CD14-positive monocyte (primary cell): ENCODE data around the gene ABL2. TPM values are rescaled to one million over a fixed set of nuclear protein-coding genes. Genes with fewer than 3 reads are reported as not detected.

Experiments
- DNase-seq, 3 donors: peaks; one replicate each; pipeline ENCODE4 v3.0.0-alpha.2; 2011 to 2022
- H2AFZ ChIP-seq: 2 replicates; pipeline ENCODE4 v1.6.0; 2012; ENCODE audit warnings: mild to moderate bottlenecking, low read depth, low read length, inconsistent platforms; ENCODE audit not compliant: insufficient read depth, poor library complexity, severe bottlenecking
- H3K27ac ChIP-seq, 2 donors: 1 replicate in 1 of 2; 2 replicates in 1 of 2; pipeline ENCODE4 v1.5.1; 2012 to 2013; ENCODE audit warnings: low read length in 2 of 2, control low read depth in 1 of 2, inconsistent platforms in 1 of 2, low read depth in 1 of 2, mild to moderate bottlenecking in 1 of 2
- H3K27me3 ChIP-seq, 2 donors: one replicate each; pipeline versions ENCODE4 v1.6.0 to v1.6.1; 2011 to 2013; ENCODE audit warnings: low read length in 2 of 2; ENCODE audit not compliant: control insufficient read depth in 2 of 2, insufficient read depth in 2 of 2
- H3K36me3 ChIP-seq, 2 donors: replicated peaks in 1 of 2; 1 replicate in 1 of 2; 2 replicates in 1 of 2; pipeline versions ENCODE4 v1.5.1 to v1.6.1; 2012 to 2013; ENCODE audit warnings: low read length in 2 of 2, control low read depth in 1 of 2, inconsistent platforms in 1 of 2, mild to moderate bottlenecking in 1 of 2; ENCODE audit not compliant: insufficient read depth in 2 of 2, control insufficient read depth in 1 of 2
- H3K4me1 ChIP-seq, 2 donors: 1 replicate in 1 of 2; 2 replicates in 1 of 2; pipeline versions ENCODE4 v1.5.1 to v1.6.1; 2012 to 2013; ENCODE audit warnings: low read length in 2 of 2, control low read depth in 1 of 2, inconsistent platforms in 1 of 2, mild to moderate bottlenecking in 1 of 2, moderate library complexity in 1 of 2; ENCODE audit not compliant: insufficient read depth in 2 of 2, control insufficient read depth in 1 of 2
- H3K4me2 ChIP-seq: replicated peaks from 2 replicates; pipeline ENCODE3; 2012; ENCODE audit warnings: low read length, moderate library complexity, mild to moderate bottlenecking; ENCODE audit not compliant: poor library complexity, severe bottlenecking; ENCODE audit errors: extremely low read depth
- H3K4me3 ChIP-seq, 3 experiments: fragments of 200-600 bp in 1 of 3; sonication (generic) in 1 of 3; replicated peaks in 1 of 3; 1 replicate in 2 of 3; 2 replicates in 1 of 3; pipeline ENCODE4 v1.5.1; 2011 to 2013; ENCODE audit warnings: low read length in 3 of 3, mild to moderate bottlenecking in 3 of 3, control low read depth in 2 of 3, low read depth in 2 of 3, inconsistent platforms in 1 of 3, moderate library complexity in 1 of 3
- H3K79me2 ChIP-seq: 2 replicates; pipeline ENCODE4 v1.6.0; 2012; ENCODE audit warnings: mild to moderate bottlenecking, control low read depth, inconsistent platforms, low read length, moderate library complexity; ENCODE audit not compliant: insufficient read depth
- H3K9ac ChIP-seq: 2 replicates; pipeline ENCODE4 v1.6.0; 2017; ENCODE audit warnings: low read length, mild to moderate bottlenecking; ENCODE audit not compliant: insufficient read depth, poor library complexity, severe bottlenecking
- H3K9me3 ChIP-seq, 2 donors: replicated peaks in 1 of 2; 1 replicate in 1 of 2; 2 replicates in 1 of 2; pipeline versions ENCODE4 v1.5.1 to v1.6.1; 2012 to 2013; ENCODE audit warnings: low read length in 2 of 2, control low read depth in 1 of 2; ENCODE audit not compliant: control insufficient read depth in 1 of 2, insufficient read depth in 1 of 2
- H4K20me1 ChIP-seq: 2 replicates; pipeline ENCODE4 v1.6.0; 2012; ENCODE audit warnings: mild to moderate bottlenecking, low read length, control low read depth, moderate library complexity; ENCODE audit not compliant: insufficient read depth
- H3K27ac Mint-ChIP-seq, 7 donors: one replicate each; pipeline ENCODE4 v1.8.0; 2020; ENCODE audit warnings: mild to moderate bottlenecking in 7 of 7, mixed read lengths in 7 of 7, moderate library complexity in 6 of 7, inconsistent platforms in 2 of 7
- H3K27me3 Mint-ChIP-seq, 3 donors: one replicate each; pipeline ENCODE4 v1.8.0; 2021 to 2022; ENCODE audit warnings: low read depth in 3 of 3, mild to moderate bottlenecking in 3 of 3, mixed read lengths in 3 of 3, moderate library complexity in 3 of 3, inconsistent platforms in 1 of 3
- H3K36me3 Mint-ChIP-seq, 2 donors: one replicate each; pipeline ENCODE4 v1.8.0; 2020; ENCODE audit warnings: mixed read lengths in 2 of 2, inconsistent platforms in 1 of 2, mild to moderate bottlenecking in 1 of 2
- H3K4me1 Mint-ChIP-seq: one replicate; pipeline ENCODE4 v1.8.0; 2020; ENCODE audit warnings: mild to moderate bottlenecking, mixed read lengths
- H3K4me3 Mint-ChIP-seq, 2 donors: one replicate each; pipeline ENCODE4 v1.8.0; 2020; ENCODE audit warnings: mild to moderate bottlenecking in 2 of 2, mixed read lengths in 2 of 2, moderate library complexity in 1 of 2
- H3K9me3 Mint-ChIP-seq, 7 donors: one replicate each; pipeline ENCODE4 v1.8.0; 2020 to 2022; ENCODE audit warnings: mixed read lengths in 7 of 7, mild to moderate bottlenecking in 6 of 7, moderate library complexity in 6 of 7, inconsistent platforms in 2 of 7
- CTCF ChIP-seq: fragments of 200-600 bp; IDR thresholded peaks from one replicate; pipeline ENCODE4 v1.8.0; 2022; ENCODE audit warnings: antibody characterized with exemption, mild to moderate bottlenecking
- WGBS: methylation state at CpG from one replicate; pipeline ENCODE4 v1.1.5; 2013; ENCODE audit warnings: missing lambda C conversion rate; ENCODE audit not compliant: insufficient coverage; 5-methylcytosine and 5-hydroxymethylcytosine counted together
- intact Hi-C, 2 donors: fragments of 100-400 bp; cut with micrococcal nuclease; formaldehyde crosslinking; loops; one replicate each; pipeline versions ENCODE4 v1.15.0 to v1.15.1; 2023
- polyA plus RNA-seq, 3 donors: library from polyadenylated mRNA; depleted of rRNA in 1 of 3; unstranded in 2 of 3; stranded (reverse) in 1 of 3; fragments of 300-500 nt in 2 of 3; fragments of >200 nt in 1 of 3; fragmentation: Illumina TruSeq in 2 of 3; gene quantifications; 1 replicate in 2 of 3; 2 replicates in 1 of 3; pipeline ENCODE4 v1.2.3, GENCODE V29; 2012 to 2021

Gene ABL2
- polyA plus RNA-seq, 3 donors: 0.20 to 2.1 (median 1.4) TPM

- intact Hi-C loops: no loop called here
- Histone ChIP-seq H3K4me2 (no peak overlapping the region), H3K9me3 (no peaks in the 10 kb centered on the region), H3K27ac (no peak overlapping the region), H3K36me3 (no peaks in the 10 kb centered on the region), H3K4me3 (no peak overlapping the region), H3K79me2 (peaks cover 5% of the 10 kb centered on the region), H3K27me3 (no peaks in the 10 kb centered on the region), H2AFZ (no peak overlapping the region), H3K4me1 (peaks cover 5 to 13% of the 10 kb centered on the region in 2 donors), H3K9ac (no peak overlapping the region), H4K20me1 (no peaks in the 10 kb centered on the region)
- no peak overlapping the region for H3K4me3 Mint-ChIP-seq
- WGBS: no CpG with 5 or more reads among the region's 1 CpG
- H3K27ac Mint-ChIP-seq: no peak overlapping the region
- H3K4me1 Mint-ChIP-seq: peaks cover 19% of the 10 kb centered on the region
- H3K36me3 Mint-ChIP-seq: peaks cover 2 to 5% of the 10 kb centered on the region in 2 donors
- no peak for DNase-seq
- H3K9me3 Mint-ChIP-seq: no peaks in the 10 kb centered on the region
- TF ChIP-seq CTCF: no peak
- H3K27me3 Mint-ChIP-seq: no peaks in the 10 kb centered on the region
These were observed 61.5 kb downstream of the ABL2 start for GRCh38 chr1:179167955-179168354.

GRCh38 chr1:179167418-179167777 lies 62.1 kb downstream of the ABL2 start:
- intact Hi-C loops: no loop called here
- Histone ChIP-seq H4K20me1 (no peaks in the 10 kb centered on the region), H3K36me3 (no peaks in the 10 kb centered on the region), H3K9me3 (no peaks in the 10 kb centered on the region), H3K4me2 (no peak overlapping the region), H3K79me2 (peaks cover 5% of the 10 kb centered on the region), H3K4me3 (no peak overlapping the region), H3K9ac (no peak overlapping the region), H3K27ac (no peak overlapping the region), H3K4me1 (peaks cover 5 to 13% of the 10 kb centered on the region in 2 donors), H3K27me3 (no peaks in the 10 kb centered on the region), H2AFZ (no peak overlapping the region)
- Mint-ChIP-seq H3K27ac (no peak overlapping the region), H3K4me3 (no peak overlapping the region), H3K9me3 (no peaks in the 10 kb centered on the region), H3K36me3 (peaks cover 2 to 5% of the 10 kb centered on the region in 2 donors), H3K27me3 (no peaks in the 10 kb centered on the region), H3K4me1 (peaks cover 19% of the 10 kb centered on the region)
- no peak for DNase-seq
- no CpG with 5 or more reads among the region's 1 CpG for WGBS
- no peak for TF ChIP-seq CTCF
